Thyroid gland (tissue), 4 donors: Measurements from ENCODE around the gene LMX1B. TPM values are rescaled to one million over a fixed set of nuclear protein-coding genes. Genes with fewer than 3 reads are reported as not detected.

Experiments used
- DNase-seq, 2 donors: peaks; one replicate each; pipeline ENCODE4 v3.0.0-alpha.2; 2019
- H3K27ac ChIP-seq, 3 donors: fragments of 200-600 bp; sonication (generic); 1 replicate in 2 of 3; 2 replicates in 1 of 3; pipeline ENCODE4 v1.5.1; 2016 to 2019; ENCODE audit warnings: mild to moderate bottlenecking in 1 of 3, moderate library complexity in 1 of 3
- H3K27me3 ChIP-seq: fragments of 200-600 bp; sonication (generic); one replicate; pipeline ENCODE4 v1.5.1; 2019
- H3K36me3 ChIP-seq, 2 donors: fragments of 200-600 bp; sonication (generic); one replicate each; pipeline ENCODE4 v1.5.1; 2016 to 2019
- H3K4me1 ChIP-seq, 2 donors: fragments of 200-600 bp; sonication (generic); one replicate each; pipeline ENCODE4 v1.5.1; 2017 to 2019
- H3K4me3 ChIP-seq, 3 donors: fragments of 200-600 bp; sonication (generic); replicated peaks in 1 of 3; 1 replicate in 2 of 3; 2 replicates in 1 of 3; pipeline ENCODE4 v1.5.1; 2016; ENCODE audit warnings: mild to moderate bottlenecking in 1 of 3
- H3K9me3 ChIP-seq: fragments of 200-600 bp; sonication (generic); one replicate; pipeline ENCODE4 v1.5.1; 2017
- CTCF ChIP-seq, 6 experiments: fragments of 200-600 bp in 3 of 6; fragments of 450-650 bp in 3 of 6; sonication (generic) in 3 of 6; IDR thresholded peaks; one replicate each; pipeline ENCODE4 v1.5.1; 2016 to 2019; ENCODE audit warnings: antibody characterized with exemption in 6 of 6, mild to moderate bottlenecking in 2 of 6, inconsistent platforms in 1 of 6, moderate library complexity in 1 of 6
- POLR2A ChIP-seq, 2 donors: fragments of 450-650 bp; IDR thresholded peaks; one replicate each; pipeline ENCODE4 v1.6.1; 2017; ENCODE audit warnings: antibody characterized with exemption in 2 of 2, mild to moderate bottlenecking in 2 of 2, moderate library complexity in 1 of 2
- WGBS, 2 donors: methylation state at CpG; one replicate each; pipeline ENCODE4 v1.1.5; 2017; 5-methylcytosine and 5-hydroxymethylcytosine counted together
- intact Hi-C: fragments of 100-400 bp; cut with DNase I; formaldehyde crosslinking; loops from one replicate; pipeline ENCODE4 v1.15.1; 2023
- total RNA-seq, 4 donors: library from RNA; depleted of rRNA; stranded (reverse); fragments of >200 nt; gene quantifications; one replicate each; pipeline ENCODE4 v1.2.3, GENCODE V29; 2016

The LMX1B gene
- total RNA-seq, 4 donors from 2014 or later: 0.68 to 5.5 (median 1.7) TPM

- H3K4me3 ChIP-seq: no peak overlapping the region
- WGBS, 2 donors: 42 to 54% methylated on average over 24 of the region's 24 CpGs
- H3K27me3 ChIP-seq: no peaks in the 10 kb centered on the region
- H3K27ac ChIP-seq: no peak overlapping the region
- peaks cover 0 to 8% of the 10 kb centered on the region in 2 donors for H3K4me1 ChIP-seq
- TF ChIP-seq POLR2A (IDR thresholded peaks at IDR 0.05): no peak
- no peak for TF ChIP-seq CTCF (IDR thresholded peaks at IDR 0.05)
- H3K36me3 ChIP-seq: no peaks in the 10 kb centered on the region
- H3K9me3 ChIP-seq: no peaks in the 10 kb centered on the region
- DNase-seq: no peak
- intact Hi-C loops: no loop called here
These were observed 68.5 kb downstream of the LMX1B start for GRCh38 chr9:126682113-126682810.

- Histone ChIP-seq H3K4me1 (peaks cover 0 to 8% of the 10 kb centered on the region in 2 donors), H3K27ac (no peak overlapping the region), H3K27me3 (no peaks in the 10 kb centered on the region), H3K9me3 (no peaks in the 10 kb centered on the region), H3K4me3 (no peak overlapping the region), H3K36me3 (no peaks in the 10 kb centered on the region)
- WGBS, 2 donors: 6 to 7% methylated on average over 27 to 43 of the region's 69 CpGs
- TF ChIP-seq CTCF (IDR thresholded peaks at IDR 0.05) (no peak), POLR2A (IDR thresholded peaks at IDR 0.05) (no peak)
- intact Hi-C loops: no loop called here
- peak in 1 of 2 donors; percentile 17 for DNase-seq
These were observed 69.4 kb downstream of the LMX1B start for GRCh38 chr9:126682928-126683697.

- WGBS, 2 donors: 50 to 61% methylated on average over 5 of the region's 5 CpGs
- Histone ChIP-seq H3K9me3 (no peaks in the 10 kb centered on the region), H3K36me3 (no peaks in the 10 kb centered on the region), H3K27me3 (no peaks in the 10 kb centered on the region), H3K4me1 (peaks cover 0 to 8% of the 10 kb centered on the region in 2 donors), H3K27ac (no peak overlapping the region), H3K4me3 (no peak overlapping the region)
- DNase-seq: no peak
- intact Hi-C loops: no loop called here
- TF ChIP-seq POLR2A (IDR thresholded peaks at IDR 0.05): no peak
- no peak for TF ChIP-seq CTCF (IDR thresholded peaks at IDR 0.05)
These were observed 69.9 kb downstream of the LMX1B start for GRCh38 chr9:126683698-126684044.

- H3K27me3 ChIP-seq: no peaks in the 10 kb centered on the region
- intact Hi-C loops: no loop called here
- no peak for DNase-seq
These were observed 70.6 kb downstream of the LMX1B start for GRCh38 chr9:126684345-126684744.

More at GRCh38 chr9:126684345-126684744, 70.6 kb downstream of the LMX1B start:
- 52 to 69% methylated on average over 3 of the region's 3 CpGs for WGBS, 2 donors
- Histone ChIP-seq H3K9me3 (no peaks in the 10 kb centered on the region), H3K4me3 (no peak overlapping the region), H3K27ac (no peak overlapping the region), H3K36me3 (no peaks in the 10 kb centered on the region), H3K4me1 (peaks cover 0 to 8% of the 10 kb centered on the region in 2 donors)
- no peak for TF ChIP-seq CTCF (IDR thresholded peaks at IDR 0.05)
- no peak for TF ChIP-seq POLR2A (IDR thresholded peaks at IDR 0.05)
